OCI-LY1 (cell line): ENCODE data around the gene DLGAP4.

Experiments
- H2AFZ ChIP-seq: fragments of 200-600 bp; sonication (generic), shearing (Covaris generic); 2 replicates; pipeline ENCODE4 v1.6.0; 2014; ENCODE audit warnings: antibody characterized with exemption, mild to moderate bottlenecking, low read length
- H3F3A ChIP-seq: fragments of 200-600 bp; sonication (generic), shearing (Covaris generic); 2 replicates; pipeline ENCODE4 v1.6.0; 2014; ENCODE audit warnings: mild to moderate bottlenecking, antibody characterized with exemption, low read length, moderate library complexity; ENCODE audit not compliant: insufficient read depth
- H3K27ac ChIP-seq: fragments of 200-600 bp; sonication (generic); 2 replicates; pipeline ENCODE4 v1.5.1; 2014; ENCODE audit warnings: low read length, mixed run types, mild to moderate bottlenecking, low read depth; ENCODE audit not compliant: poor library complexity, severe bottlenecking
- H3K27me3 ChIP-seq: fragments of 200-600 bp; sonication (generic); 2 replicates; pipeline ENCODE4 v1.6.0; 2014; ENCODE audit warnings: antibody characterized with exemption, mild to moderate bottlenecking, low read length, moderate library complexity; ENCODE audit not compliant: insufficient read depth
- H3K36me3 ChIP-seq: fragments of 200-600 bp; sonication (generic); 2 replicates; pipeline ENCODE4 v1.6.1; 2014; ENCODE audit warnings: mild to moderate bottlenecking, antibody characterized with exemption, low read length, moderate library complexity, mixed read lengths; ENCODE audit not compliant: insufficient read depth
- H3K4me1 ChIP-seq: fragments of 200-600 bp; sonication (generic); 2 replicates; pipeline ENCODE4 v1.5.1; 2014; ENCODE audit warnings: mild to moderate bottlenecking, low read length, moderate library complexity; ENCODE audit not compliant: insufficient read depth, severe bottlenecking
- H3K4me2 ChIP-seq: fragments of 200-600 bp; sonication (generic), shearing (Covaris generic); 2 replicates; pipeline ENCODE4 v1.6.1; 2014; ENCODE audit warnings: low read length
- H3K4me3 ChIP-seq: fragments of 200-600 bp; sonication (generic); 2 replicates; pipeline ENCODE4 v1.5.1; 2014; ENCODE audit warnings: low read length, low read depth, mild to moderate bottlenecking, mixed read lengths; ENCODE audit not compliant: poor library complexity, severe bottlenecking
- H3K79me2 ChIP-seq: fragments of 200-600 bp; shearing (Covaris generic); 2 replicates; pipeline ENCODE4 v1.6.1; 2016; ENCODE audit warnings: mixed run types, low read length, mixed read lengths; ENCODE audit not compliant: insufficient read depth
- H3K9ac ChIP-seq: fragments of 200-600 bp; sonication (generic), shearing (Covaris generic); 2 replicates; pipeline ENCODE4 v1.6.1; 2014; ENCODE audit warnings: mild to moderate bottlenecking, low read length, mixed read lengths
- H3K9me2 ChIP-seq: fragments of 200-600 bp; sonication (generic), shearing (Covaris generic); 2 replicates; pipeline ENCODE4 v1.6.1; 2014; ENCODE audit warnings: low read depth, mild to moderate bottlenecking, low read length, mixed read lengths
- H3K9me3 ChIP-seq: fragments of 200-600 bp; shearing (Covaris generic); 2 replicates; pipeline ENCODE4 v1.6.1; 2014; ENCODE audit warnings: low read length, mixed read lengths
- H4K20me1 ChIP-seq: fragments of 200-600 bp; sonication (generic), shearing (Covaris generic); 2 replicates; pipeline ENCODE4 v1.6.0; 2016; ENCODE audit warnings: mild to moderate bottlenecking, low read length; ENCODE audit not compliant: insufficient read depth
- EZH2 ChIP-seq: fragments of 200-600 bp; sonication (generic), shearing (Covaris generic); IDR thresholded peaks from 2 replicates; pipeline ENCODE4 v1.8.0; 2017; ENCODE audit warnings: borderline replicate concordance, mixed run types, mild to moderate bottlenecking, antibody characterized with exemption, low read length, moderate library complexity, mixed read lengths
- TF ChIP-seq, protein P1 (sequence below): fragments of 200-600 bp; sonication (generic), shearing (Covaris generic); IDR thresholded peaks from 2 replicates; pipeline ENCODE4 v1.5.1; 2017; ENCODE audit warnings: mild to moderate bottlenecking, antibody characterized with exemption, low read length, moderate library complexity, mixed read lengths

Gene DLGAP4

DNA sequence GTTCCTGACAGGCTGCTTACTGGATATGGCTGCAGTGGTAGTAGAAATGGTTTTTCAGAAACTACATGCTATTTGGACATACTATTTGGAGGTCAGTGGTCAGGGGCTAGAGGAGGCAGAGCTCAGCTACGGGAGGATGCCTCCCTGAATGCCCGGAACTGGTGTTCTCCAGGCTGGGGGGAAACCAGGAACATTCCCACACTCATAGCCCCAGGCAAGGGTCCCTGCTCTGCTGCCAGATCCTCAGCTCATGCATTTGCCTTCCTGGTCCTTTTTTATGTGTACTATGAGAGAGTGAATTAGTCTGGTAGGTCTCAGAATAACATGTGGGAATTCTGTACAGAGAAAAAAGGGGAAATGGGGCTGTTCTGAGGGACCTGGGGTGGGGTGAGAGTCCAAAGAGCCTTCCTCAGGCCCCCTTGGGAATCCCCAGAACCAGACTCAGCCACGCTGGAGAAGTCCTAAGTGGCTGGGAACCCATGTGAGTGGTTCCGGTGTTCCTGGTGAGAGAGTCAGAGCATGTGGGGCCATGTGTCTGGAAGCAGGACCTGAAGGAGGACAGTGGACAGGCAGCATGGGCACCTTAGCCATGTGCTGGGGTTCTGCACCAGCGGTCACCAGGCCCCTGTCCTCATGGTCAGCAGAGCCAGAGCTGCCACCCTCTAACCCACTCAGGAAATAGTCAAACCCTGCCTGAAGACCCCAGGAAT is 177.2 kb downstream of the DLGAP4 start:
- Histone ChIP-seq H2AFZ (no peak overlapping the region), H3K4me2 (no peak overlapping the region), H3F3A (no peaks in the 10 kb centered on the region), H3K79me2 (no peaks in the 10 kb centered on the region), H3K4me3 (no peak overlapping the region), H3K4me1 (no peaks in the 10 kb centered on the region), H3K27me3 (peaks cover 12% of the 10 kb centered on the region), H3K9me3 (no peaks in the 10 kb centered on the region), H3K9me2 (no peaks in the 10 kb centered on the region), H4K20me1 (no peaks in the 10 kb centered on the region), H3K9ac (no peak overlapping the region), H3K27ac (no peak overlapping the region), H3K36me3 (no peaks in the 10 kb centered on the region)
- no peak for TF ChIP-seq EZH2
- TF ChIP-seq, protein P1, sequence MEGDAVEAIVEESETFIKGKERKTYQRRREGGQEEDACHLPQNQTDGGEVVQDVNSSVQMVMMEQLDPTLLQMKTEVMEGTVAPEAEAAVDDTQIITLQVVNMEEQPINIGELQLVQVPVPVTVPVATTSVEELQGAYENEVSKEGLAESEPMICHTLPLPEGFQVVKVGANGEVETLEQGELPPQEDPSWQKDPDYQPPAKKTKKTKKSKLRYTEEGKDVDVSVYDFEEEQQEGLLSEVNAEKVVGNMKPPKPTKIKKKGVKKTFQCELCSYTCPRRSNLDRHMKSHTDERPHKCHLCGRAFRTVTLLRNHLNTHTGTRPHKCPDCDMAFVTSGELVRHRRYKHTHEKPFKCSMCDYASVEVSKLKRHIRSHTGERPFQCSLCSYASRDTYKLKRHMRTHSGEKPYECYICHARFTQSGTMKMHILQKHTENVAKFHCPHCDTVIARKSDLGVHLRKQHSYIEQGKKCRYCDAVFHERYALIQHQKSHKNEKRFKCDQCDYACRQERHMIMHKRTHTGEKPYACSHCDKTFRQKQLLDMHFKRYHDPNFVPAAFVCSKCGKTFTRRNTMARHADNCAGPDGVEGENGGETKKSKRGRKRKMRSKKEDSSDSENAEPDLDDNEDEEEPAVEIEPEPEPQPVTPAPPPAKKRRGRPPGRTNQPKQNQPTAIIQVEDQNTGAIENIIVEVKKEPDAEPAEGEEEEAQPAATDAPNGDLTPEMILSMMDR: no peak

- Histone ChIP-seq H2AFZ (no peak overlapping the region), H3K9me2 (no peaks in the 10 kb centered on the region), H3K4me2 (no peak overlapping the region), H3K27me3 (peaks cover 12% of the 10 kb centered on the region), H3K79me2 (no peaks in the 10 kb centered on the region), H3K9ac (no peak overlapping the region), H3K27ac (no peak overlapping the region), H3K4me1 (no peaks in the 10 kb centered on the region), H4K20me1 (no peaks in the 10 kb centered on the region), H3K4me3 (no peak overlapping the region), H3K9me3 (no peaks in the 10 kb centered on the region), H3F3A (no peaks in the 10 kb centered on the region), H3K36me3 (no peaks in the 10 kb centered on the region)
- TF ChIP-seq, protein P1: no peak
Observed at GRCh38 chr20:36483919-36484808, 178.0 kb downstream of the DLGAP4 start.

GRCh38 chr20:36485286-36485685 is 179.1 kb downstream of the DLGAP4 start:
- Histone ChIP-seq H3K9me2 (no peaks in the 10 kb centered on the region), H2AFZ (no peak overlapping the region), H3K27me3 (peaks cover 7% of the 10 kb centered on the region; the same call in 1 of the 2 replicates), H3K36me3 (no peaks in the 10 kb centered on the region), H3K9ac (no peak overlapping the region), H3F3A (no peaks in the 10 kb centered on the region), H3K4me1 (no peaks in the 10 kb centered on the region), H3K4me2 (no peak overlapping the region), H3K9me3 (no peaks in the 10 kb centered on the region), H4K20me1 (no peaks in the 10 kb centered on the region), H3K4me3 (no peak overlapping the region), H3K79me2 (no peaks in the 10 kb centered on the region), H3K27ac (no peak overlapping the region)
- no peak for TF ChIP-seq EZH2
- TF ChIP-seq, protein P1: no peak
